ENCODE results near the gene GM2A. TPM values are rescaled to one million over a fixed set of nuclear protein-coding genes. Genes with fewer than 3 reads are reported as not detected.

Gene GM2A
- total and polyA plus RNA-seq, 2 of the 8 experiments (the other 6 are each of a cell fraction or from before 2014, with no cell fraction given) = 18.5 to 32.2 TPM

GRCh38 chr5:151204051-151204450, 48.9 kb upstream of the GM2A start (continued):
- TF ChIP-seq CHD7 (IDR thresholded peaks at IDR 0.05; ENCODE audit: insufficient replicate concordance, low read length) = no peak
- TF ChIP-seq POLR2AphosphoS5 (IDR thresholded peaks at IDR 0.05; ENCODE audit: low read depth, low read length) = no peak
- no peak for TF ChIP-seq SIX5 (IDR thresholded peaks at IDR 0.05; ENCODE audit: low read depth, low read length)
- TF ChIP-seq CHD1 (IDR thresholded peaks at IDR 0.05; ENCODE audit: low read depth, low read length) = no peak
- no peak for TF ChIP-seq JUN (IDR thresholded peaks at IDR 0.05; ENCODE audit: low read depth, low read length)
- TF ChIP-seq MAX (IDR thresholded peaks at IDR 0.05) = no peak
